Gastrocnemius medialis (tissue), 4 donors: ENCODE measurements around the gene CENPC. TPM values are rescaled to one million over a fixed set of nuclear protein-coding genes. Genes with fewer than 3 reads are reported as not detected.

Experiments used
- ATAC-seq, 2 donors: fragments of 150-250 bp; one replicate each; pipeline ENCODE4 v1.9.1; 2016
- DNase-seq, 2 donors: peaks; one replicate each; pipeline ENCODE4 v3.0.0-alpha.2; 2019
- H3K27ac ChIP-seq, 4 donors: fragments of 200-600 bp; sonication (generic); 1 replicate in 1 of 4; 2 replicates in 3 of 4; pipeline ENCODE4 v1.5.1; 2016 to 2018; ENCODE audit warnings: mild to moderate bottlenecking in 2 of 4, moderate library complexity in 1 of 4
- H3K27me3 ChIP-seq, 3 donors: fragments of 200-600 bp; sonication (generic) in 2 of 3; 1 replicate in 1 of 3; 2 replicates in 2 of 3; pipeline versions ENCODE4 v1.5.1 to v1.6.0; 2016 to 2019; ENCODE audit warnings: mild to moderate bottlenecking in 1 of 3, moderate library complexity in 1 of 3
- H3K36me3 ChIP-seq, 2 donors: fragments of 200-600 bp; sonication (generic) in 1 of 2; one replicate each; pipeline ENCODE4 v1.5.1; 2017 to 2018
- H3K4me1 ChIP-seq, 2 donors: fragments of 200-600 bp; sonication (generic) in 1 of 2; one replicate each; pipeline ENCODE4 v1.5.1; 2016 to 2017; ENCODE audit warnings: mild to moderate bottlenecking in 2 of 2
- H3K4me3 ChIP-seq, 4 donors: fragments of 200-600 bp; sonication (generic) in 3 of 4; 1 replicate in 1 of 4; 2 replicates in 3 of 4; pipeline ENCODE4 v1.5.1; 2016 to 2019; ENCODE audit warnings: mild to moderate bottlenecking in 2 of 4
- H3K9me3 ChIP-seq, 3 donors: fragments of 200-600 bp; sonication (generic) in 2 of 3; 1 replicate in 1 of 3; 2 replicates in 2 of 3; pipeline ENCODE4 v1.5.1; 2016 to 2019
- POLR2A ChIP-seq, 2 donors: fragments of 450-650 bp; IDR thresholded peaks; one replicate each; pipeline ENCODE4 v1.6.1; 2017; ENCODE audit warnings: antibody characterized with exemption in 2 of 2, mild to moderate bottlenecking in 2 of 2, moderate library complexity in 2 of 2
- in situ Hi-C, 4 donors: fragments of 200-750 bp; cut with MboI; loops; one replicate each; pipeline versions ENCODE4 v1.15.0 to v1.8.0; 2017; ENCODE audit warnings: low sequenced_read_pairs in 4 of 4
- intact Hi-C: fragments of 100-400 bp; cut with DNase I; formaldehyde crosslinking; loops from one replicate; pipeline ENCODE4 v1.15.1; 2023; ENCODE audit warnings: low total_unique reads
- total RNA-seq, 4 donors: library from RNA; depleted of rRNA; stranded (reverse); fragments of >200 nt; gene quantifications; one replicate each; pipeline versions ENCODE4 v1.1.0 to v1.2.3, GENCODE V29; 2016
- TF ChIP-seq, protein P1 (sequence below), 5 experiments: fragments of 450-650 bp in 3 of 5; fragments of 200-600 bp in 2 of 5; sonication (generic) in 2 of 5; IDR thresholded peaks in 4 of 5; conservative IDR thresholded peaks in 1 of 5; 1 replicate in 4 of 5; 2 replicates in 1 of 5; pipeline ENCODE4 v1.5.1; 2016 to 2019; ENCODE audit warnings: antibody characterized with exemption in 5 of 5, mild to moderate bottlenecking in 3 of 5, moderate library complexity in 3 of 5

The CENPC gene
- total RNA-seq, 4 donors from 2014 or later = 2.4 to 10.4 (median 5.2) TPM

DNA sequence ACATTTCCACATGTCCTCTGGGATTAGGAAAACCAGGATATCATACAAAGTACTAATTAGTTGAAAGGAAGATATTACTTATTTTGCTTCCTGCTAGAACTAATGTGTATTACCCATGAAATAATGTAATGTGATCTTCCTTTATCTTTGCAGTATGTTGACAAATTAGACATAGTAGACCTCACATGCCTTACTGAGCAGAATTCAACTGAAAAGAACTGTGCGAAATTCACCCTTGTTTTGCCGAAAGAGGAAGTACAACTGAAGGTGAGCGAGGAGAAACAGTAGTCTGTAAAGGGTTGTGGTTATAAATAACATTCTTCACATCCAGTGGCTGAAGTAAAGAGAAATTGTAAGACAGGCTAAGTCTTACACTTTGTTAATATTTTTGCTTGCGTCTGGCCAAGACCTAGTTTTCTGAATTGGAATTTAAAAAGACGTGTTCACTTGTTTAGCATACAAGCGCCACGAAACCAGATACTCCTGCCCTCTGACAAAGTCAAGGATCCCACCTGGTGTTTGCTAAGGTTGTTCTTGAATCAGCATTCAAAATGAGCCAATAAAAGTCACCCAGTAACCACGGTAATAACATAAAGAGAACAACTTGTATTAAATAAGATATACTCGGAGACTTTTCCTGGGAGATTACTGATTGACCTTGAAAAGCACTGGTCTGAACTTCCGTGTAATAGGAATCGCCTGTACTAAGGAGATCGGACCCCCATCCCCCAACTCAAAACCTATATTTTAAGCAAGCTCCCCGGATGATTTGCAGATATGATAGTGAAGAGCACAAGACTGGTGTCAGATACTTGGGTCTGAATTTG is 30.1 kb upstream of the CENPC start:
- H3K4me3 ChIP-seq = peak overlapping the region in 2 of 4 donors; percentile 5 to 33
- intact Hi-C loops = no loop called here
- in situ Hi-C loops = no loop called here
- DNase-seq = no peak
- peak in 1 of 2 donors; percentile 18 for ATAC-seq
- no peaks in the 10 kb centered on the region for H3K9me3 ChIP-seq
- no peaks in the 10 kb centered on the region for H3K27me3 ChIP-seq
- TF ChIP-seq POLR2A (IDR thresholded peaks at IDR 0.05) = no peak
- TF ChIP-seq, protein P1, sequence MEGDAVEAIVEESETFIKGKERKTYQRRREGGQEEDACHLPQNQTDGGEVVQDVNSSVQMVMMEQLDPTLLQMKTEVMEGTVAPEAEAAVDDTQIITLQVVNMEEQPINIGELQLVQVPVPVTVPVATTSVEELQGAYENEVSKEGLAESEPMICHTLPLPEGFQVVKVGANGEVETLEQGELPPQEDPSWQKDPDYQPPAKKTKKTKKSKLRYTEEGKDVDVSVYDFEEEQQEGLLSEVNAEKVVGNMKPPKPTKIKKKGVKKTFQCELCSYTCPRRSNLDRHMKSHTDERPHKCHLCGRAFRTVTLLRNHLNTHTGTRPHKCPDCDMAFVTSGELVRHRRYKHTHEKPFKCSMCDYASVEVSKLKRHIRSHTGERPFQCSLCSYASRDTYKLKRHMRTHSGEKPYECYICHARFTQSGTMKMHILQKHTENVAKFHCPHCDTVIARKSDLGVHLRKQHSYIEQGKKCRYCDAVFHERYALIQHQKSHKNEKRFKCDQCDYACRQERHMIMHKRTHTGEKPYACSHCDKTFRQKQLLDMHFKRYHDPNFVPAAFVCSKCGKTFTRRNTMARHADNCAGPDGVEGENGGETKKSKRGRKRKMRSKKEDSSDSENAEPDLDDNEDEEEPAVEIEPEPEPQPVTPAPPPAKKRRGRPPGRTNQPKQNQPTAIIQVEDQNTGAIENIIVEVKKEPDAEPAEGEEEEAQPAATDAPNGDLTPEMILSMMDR (IDR thresholded peaks at IDR 0.05 in 4 of 5, conservative IDR thresholded peaks at IDR 0.05 in 1 of 5) = no peak
- H3K4me1 ChIP-seq = no peaks in the 10 kb centered on the region
- no peak overlapping the region for H3K27ac ChIP-seq
- H3K36me3 ChIP-seq = no peaks in the 10 kb centered on the region

DNA sequence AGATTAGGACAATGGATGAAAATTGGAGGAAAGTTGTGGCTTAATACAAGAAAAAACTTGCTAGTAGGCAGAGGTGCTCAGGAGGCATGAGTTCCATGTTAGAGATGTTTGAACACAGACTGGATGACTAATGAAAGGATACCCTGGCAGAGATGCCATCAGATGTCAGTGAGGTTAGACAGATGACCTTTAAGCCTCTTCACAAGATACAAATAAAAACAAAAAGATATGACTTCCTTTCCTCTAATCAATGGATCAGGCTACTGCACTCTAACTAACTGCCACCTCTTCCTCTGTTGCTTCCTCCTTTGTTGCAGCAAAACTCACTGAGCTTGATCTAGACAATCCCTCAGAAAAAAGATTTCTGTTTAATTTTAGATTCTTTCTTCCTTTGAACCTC is 27.9 kb upstream of the CENPC start:
- ATAC-seq = no peak
- Histone ChIP-seq H3K9me3 (no peaks in the 10 kb centered on the region), H3K36me3 (no peaks in the 10 kb centered on the region), H3K4me3 (no peak overlapping the region), H3K4me1 (no peaks in the 10 kb centered on the region), H3K27ac (no peak overlapping the region), H3K27me3 (no peaks in the 10 kb centered on the region)
- in situ Hi-C loops = no loop called here
- TF ChIP-seq POLR2A (IDR thresholded peaks at IDR 0.05) = no peak
- TF ChIP-seq, protein P1 (IDR thresholded peaks at IDR 0.05 in 4 of 5, conservative IDR thresholded peaks at IDR 0.05 in 1 of 5) = no peak
- no peak for DNase-seq
- intact Hi-C loops = no loop called here

DNA sequence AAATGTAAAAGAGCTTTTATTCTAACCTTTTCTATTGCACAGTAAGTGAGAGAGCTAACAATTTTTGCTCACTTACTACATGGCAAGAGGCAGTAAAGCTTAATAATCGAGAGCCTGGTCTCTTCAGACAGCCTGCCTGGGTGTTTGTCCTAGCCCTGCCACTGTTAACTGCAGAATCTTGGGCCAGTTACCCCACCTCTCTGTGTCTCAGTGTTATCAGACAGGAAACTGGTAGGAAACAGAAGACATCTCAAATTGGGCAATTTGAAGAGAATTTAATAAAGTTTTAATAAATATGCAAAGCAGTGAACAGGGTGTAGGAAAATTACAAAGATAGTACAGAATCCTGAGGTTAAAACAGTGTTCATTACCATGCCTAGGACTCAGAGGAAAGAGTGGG is 26.7 kb upstream of the CENPC start:
- H3K27me3 ChIP-seq = no peaks in the 10 kb centered on the region
- TF ChIP-seq, protein P1 (IDR thresholded peaks at IDR 0.05 in 4 of 5, conservative IDR thresholded peaks at IDR 0.05 in 1 of 5) = no peak
- TF ChIP-seq POLR2A (IDR thresholded peaks at IDR 0.05) = no peak
- no peak overlapping the region for H3K27ac ChIP-seq
- in situ Hi-C loops = no loop called here
- DNase-seq (no peak), ATAC-seq (no peak)
- H3K4me3 ChIP-seq = no peak overlapping the region
- H3K9me3 ChIP-seq = no peaks in the 10 kb centered on the region
- no peaks in the 10 kb centered on the region for H3K36me3 ChIP-seq
- H3K4me1 ChIP-seq = no peaks in the 10 kb centered on the region
- intact Hi-C loops = no loop called here

DNA sequence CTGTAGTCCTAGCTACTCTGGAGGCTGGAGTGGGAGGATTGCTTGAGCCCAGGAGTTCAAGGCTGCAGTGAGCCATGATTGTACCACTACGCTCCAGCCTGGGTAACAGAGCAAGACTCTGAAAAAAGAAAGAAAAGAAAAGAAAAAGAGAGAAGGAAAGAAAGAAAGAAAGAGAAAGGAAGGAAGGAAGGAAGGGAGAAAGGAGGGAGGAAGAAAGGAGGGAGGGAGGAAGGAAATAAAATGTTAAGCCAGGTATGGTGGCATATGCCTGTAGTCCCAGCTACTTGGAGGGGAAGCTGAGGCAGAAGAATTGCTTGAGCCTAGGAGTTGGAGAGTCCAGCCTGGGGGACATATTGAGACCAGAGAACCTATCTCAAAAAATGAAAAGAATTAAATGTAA is 25.2 kb upstream of the CENPC start:
- Histone ChIP-seq H3K9me3 (no peaks in the 10 kb centered on the region), H3K4me3 (no peak overlapping the region), H3K4me1 (no peaks in the 10 kb centered on the region), H3K27ac (no peak overlapping the region), H3K27me3 (no peaks in the 10 kb centered on the region), H3K36me3 (no peaks in the 10 kb centered on the region)
- no peak for ATAC-seq
- intact Hi-C loops (no loop called here), in situ Hi-C loops (no loop called here)
- DNase-seq = no peak
- TF ChIP-seq, protein P1 (IDR thresholded peaks at IDR 0.05 in 4 of 5, conservative IDR thresholded peaks at IDR 0.05 in 1 of 5) = no peak
- TF ChIP-seq POLR2A (IDR thresholded peaks at IDR 0.05) = no peak
